Left cardiac atrium (tissue), 4 donors: Measurements from ENCODE around the gene CDC42EP4. TPM values are rescaled to one million over a fixed set of nuclear protein-coding genes. Genes with fewer than 3 reads are reported as not detected.

Experiments used
- ATAC-seq, 2 donors: fragments of 200-7000 bp; cut with Tn5 transposase; one replicate each; pipeline ENCODE4 v1.9.1; 2020; ENCODE audit warnings: mild to moderate bottlenecking in 2 of 2, moderate library complexity in 2 of 2
- DNase-seq: peaks from one replicate; pipeline ENCODE4 v3.0.0-alpha.2; 2020
- intact Hi-C, 2 donors: fragments of 100-400 bp; cut with DNase I; formaldehyde crosslinking; loops; one replicate each; pipeline versions ENCODE4 v1.14.1 to v1.15.1; 2022 to 2023
- long read RNA-seq: library from polyadenylated mRNA; unstranded; transcript quantifications from one replicate; pipeline ENCODE4 v2.0.0, GENCODE V29; 2021
- total RNA-seq, 2 donors: library from RNA; stranded (reverse); fragmentation: NEBNext Ultra II Directional; extraction: Animal tissue kit (Norgen Biotek cat#: 25700); gene quantifications; one replicate each; pipeline ENCODE4 v1.2.1, GENCODE V29; 2021
- donor health status: DM: no; HTN: yes; CAD: no.
- donor health status: DM: no; HTN: yes; CAD: no; lungs with severe emphysema.
- donor health status: DM: yes; HTN: yes; CAD: no.
- donor health status: Dilated cardiomyopathy.

The CDC42EP4 gene
- total RNA-seq = 10 to 100 TPM; 44.9 to 80.5 TPM
- long read RNA-seq, transcript CDC42EP4-201 (2 exons, 3,272 nt) = major isoform, 61 of 99 reads
- long read RNA-seq, partial matches to known transcripts = 0 of 99 reads
- long read RNA-seq, other reads (novel, unspliced or antisense) = 35 of 99 reads

DNA sequence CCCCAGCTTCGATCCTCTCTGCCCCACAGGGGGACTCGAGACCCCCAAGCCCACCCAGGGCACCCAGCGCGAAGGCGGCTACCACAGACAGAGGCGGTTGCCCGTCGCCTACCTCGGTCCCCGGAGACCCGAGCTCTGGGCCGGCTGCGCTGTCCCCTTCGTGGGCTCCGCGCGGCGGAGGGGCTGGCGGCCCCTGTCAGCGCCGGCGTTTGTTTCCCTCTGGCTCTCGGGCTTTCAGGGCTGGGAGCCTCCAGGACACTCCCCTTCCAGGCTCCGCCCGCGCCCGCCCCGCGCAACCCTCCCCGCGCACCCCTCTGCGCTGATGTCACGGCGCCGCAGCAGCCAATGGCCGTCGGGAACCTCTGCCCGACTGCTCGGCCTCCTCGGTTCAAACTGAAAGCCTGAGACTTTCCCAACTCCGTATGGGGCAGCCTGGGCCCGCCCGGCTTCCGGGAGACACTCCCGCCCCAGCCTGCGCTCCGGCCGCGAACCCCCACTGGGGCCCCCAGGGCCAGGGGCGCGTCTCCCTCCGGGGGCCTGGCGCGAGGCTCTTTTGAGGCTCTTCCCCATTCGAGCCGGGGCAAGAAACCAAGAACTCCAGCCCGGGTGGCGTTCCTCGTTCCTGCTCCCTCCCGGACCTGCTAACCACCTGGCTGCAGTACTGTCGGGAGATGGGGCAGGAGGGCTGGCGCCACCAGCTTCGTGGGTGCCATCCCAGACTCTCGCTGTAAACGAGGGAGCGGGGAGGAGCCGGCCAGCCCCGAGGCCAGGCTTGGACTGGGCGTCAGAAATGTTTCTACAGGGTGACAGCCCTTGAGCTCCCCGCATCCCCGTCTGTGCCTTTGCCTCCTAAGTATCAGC, at the start of gene CDC42EP4:
CDC42EP4 (minus strand) TSS at position 221 of the 861 bp plus-strand sequence. CDS start 25,501 bp downstream, outside the sequence.
- peak; percentile 96 for DNase-seq
- intact Hi-C loops = loop anchor here (5.0 to 10.0 kb wide), 2 partner anchors 55 to 57 kb away; no protein-coding TSS in a partner anchor
- peak; percentile 92 to 93 for ATAC-seq

DNA sequence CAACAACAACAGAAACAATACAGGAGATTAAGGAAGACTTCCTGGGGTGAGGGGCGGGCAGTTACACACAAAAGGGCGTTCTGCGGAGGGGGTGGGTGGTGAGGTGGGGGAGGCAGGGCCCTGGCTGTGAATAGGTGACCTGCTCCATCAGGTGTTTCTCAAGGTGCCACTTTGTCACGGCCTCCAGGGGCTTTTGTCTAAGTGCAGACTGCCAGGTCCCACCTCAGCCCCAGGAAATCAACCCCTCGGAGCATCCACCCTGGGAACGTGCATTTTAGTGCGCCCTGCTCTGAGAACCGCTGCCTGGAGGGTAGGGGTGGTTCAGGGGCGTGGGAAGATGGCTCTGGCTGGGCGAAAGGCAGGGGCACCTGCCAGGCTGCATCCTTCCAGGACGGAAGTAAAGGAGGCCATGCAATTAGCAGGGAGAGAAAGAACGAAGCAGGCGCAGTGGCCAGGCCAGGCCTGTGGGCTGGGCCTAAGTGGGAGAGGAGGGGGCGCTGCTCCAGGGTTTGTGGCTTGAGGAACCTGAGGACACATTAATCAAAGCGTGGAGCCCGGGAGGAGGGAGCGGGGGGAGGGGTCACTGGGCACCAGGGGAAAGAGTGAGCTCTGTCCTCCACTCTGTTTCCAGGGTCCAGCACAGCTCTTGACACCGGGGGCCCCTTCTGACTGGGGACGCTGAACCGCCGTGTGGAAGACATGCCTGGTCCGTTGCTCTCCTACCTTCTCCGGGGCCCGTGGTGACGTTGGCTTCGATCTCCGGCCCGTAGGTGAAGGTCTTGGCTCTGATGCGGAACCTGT, 49.4 kb upstream of the CDC42EP4 start:
- DNase-seq = no peak
- intact Hi-C loops = no loop called here
- ATAC-seq = no peak

GRCh38 chr17:73359987-73360410, 48.2 kb upstream of the CDC42EP4 start:
- ATAC-seq (peak in 1 of 2 donors; percentile 43), DNase-seq (no peak)
- intact Hi-C loops = no loop called here

GRCh38 chr17:73359352-73359751, 47.6 kb upstream of the CDC42EP4 start:
- DNase-seq (no peak), ATAC-seq (no peak)
- intact Hi-C loops = no loop called here

DNA sequence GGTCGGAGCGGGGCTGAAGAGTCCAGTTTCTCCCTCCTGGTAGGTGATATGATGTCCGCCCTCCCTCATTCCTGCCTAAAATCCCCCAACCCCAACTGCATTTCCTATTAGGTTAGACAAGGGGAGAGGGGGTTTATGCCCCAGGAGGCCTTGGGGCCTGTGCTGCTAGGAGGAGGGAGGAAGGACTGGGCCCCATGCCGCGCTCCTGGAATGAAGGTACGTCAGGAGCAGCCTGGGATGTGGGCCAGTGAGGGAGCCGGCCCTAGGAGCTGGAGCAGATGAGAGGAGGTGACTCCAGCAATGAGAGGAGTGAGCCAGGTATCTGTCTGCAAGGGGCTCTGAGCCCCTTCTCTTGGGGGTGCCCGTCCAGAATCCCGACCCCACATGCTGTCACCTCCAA, 46.9 kb upstream of the CDC42EP4 start:
- DNase-seq (no peak), ATAC-seq (peak in 1 of 2 donors; percentile 28)
- intact Hi-C loops = no loop called here

DNA sequence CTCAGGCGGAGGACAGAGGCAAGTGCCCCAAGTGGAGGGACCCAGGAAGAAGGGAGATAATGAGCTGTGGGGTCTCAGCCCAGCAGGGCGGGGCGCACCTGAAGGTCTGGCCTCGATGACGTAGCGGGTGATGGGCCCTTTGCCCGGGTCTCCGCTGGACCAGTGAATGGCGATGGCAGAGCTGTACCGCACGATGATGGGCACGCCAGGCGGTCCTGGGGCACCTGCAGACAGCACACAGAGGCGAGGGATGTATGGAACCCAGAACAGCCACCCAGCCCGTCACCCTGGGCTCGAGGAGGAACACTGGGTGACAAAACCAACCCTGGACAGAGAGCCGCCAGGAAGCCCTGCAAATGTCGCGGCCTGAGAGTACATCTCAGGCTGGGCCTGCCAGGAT, 46.2 kb upstream of the CDC42EP4 start:
- ATAC-seq (no peak), DNase-seq (no peak)
- intact Hi-C loops = no loop called here

GRCh38 chr17:73357318-73357717, 45.5 kb upstream of the CDC42EP4 start:
- DNase-seq (no peak), ATAC-seq (peak; percentile 24 to 45)
- intact Hi-C loops = no loop called here

DNA sequence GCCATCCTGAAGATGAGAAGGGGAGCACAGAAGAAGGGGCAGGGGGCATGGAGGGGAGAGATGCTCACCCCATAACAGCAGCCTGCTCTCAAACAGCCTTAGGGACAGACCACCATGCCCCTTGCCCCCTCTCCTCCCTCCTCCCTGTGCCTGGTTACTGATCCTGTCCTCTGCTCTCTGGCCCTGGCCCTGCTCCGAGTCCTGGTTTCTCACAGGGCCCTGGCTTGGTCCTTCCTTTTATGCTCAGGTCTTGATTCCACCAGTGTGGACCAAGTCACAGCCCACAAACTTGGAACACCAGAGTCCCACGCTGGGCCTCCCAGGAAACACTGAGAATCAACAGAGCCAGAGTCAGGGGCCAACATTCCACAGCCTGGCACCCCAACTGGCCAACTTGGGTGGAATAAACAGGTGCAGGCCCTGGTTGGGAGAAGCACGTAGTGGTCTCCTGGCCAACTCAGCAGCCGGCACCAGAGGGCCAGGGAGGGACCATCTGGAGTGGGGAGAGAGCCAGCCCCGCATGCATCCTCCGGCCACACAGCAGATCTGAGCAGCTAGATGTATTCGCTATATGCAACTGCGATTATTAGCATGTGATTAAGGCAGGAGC, 44.9 kb upstream of the CDC42EP4 start:
- DNase-seq (no peak), ATAC-seq (no peak)
- intact Hi-C loops = no loop called here

- intact Hi-C loops = no loop called here
- DNase-seq (no peak), ATAC-seq (no peak)
Observed at GRCh38 chr17:73354423-73355284, 42.9 kb upstream of the CDC42EP4 start.

- DNase-seq (no peak), ATAC-seq (no peak)
- intact Hi-C loops = no loop called here
Observed at GRCh38 chr17:73352261-73352660, 40.5 kb upstream of the CDC42EP4 start.

DNA sequence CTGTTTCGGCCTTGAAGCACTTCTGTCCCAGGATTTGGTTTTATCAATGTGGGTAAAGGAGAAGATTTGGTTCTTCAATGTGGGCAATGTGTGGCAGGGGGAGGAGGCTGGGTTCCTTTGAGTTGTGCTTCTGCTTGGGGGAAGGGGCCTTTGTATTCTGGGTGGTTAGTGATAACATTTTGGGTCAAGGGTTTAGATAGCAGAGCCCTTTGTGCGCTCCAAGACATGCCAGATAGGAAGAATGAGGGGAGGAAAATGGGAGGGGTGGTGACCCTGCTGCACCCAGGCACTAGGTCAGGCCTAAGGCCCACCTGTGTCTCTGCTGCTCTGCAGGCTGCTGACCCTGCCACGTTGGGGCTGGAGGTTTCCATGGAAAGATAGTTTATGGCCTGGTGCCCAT, 40.0 kb upstream of the CDC42EP4 start:
- ATAC-seq (no peak), DNase-seq (no peak)
- intact Hi-C loops = no loop called here

- DNase-seq (no peak), ATAC-seq (no peak)
- intact Hi-C loops = no loop called here
Observed at GRCh38 chr17:73350864-73351263, 39.1 kb upstream of the CDC42EP4 start.

- no peak for DNase-seq
- intact Hi-C loops = no loop called here
- ATAC-seq = no peak
Observed at GRCh38 chr17:73349647-73350046, 37.8 kb upstream of the CDC42EP4 start.

GRCh38 chr17:73349138-73349537, 37.3 kb upstream of the CDC42EP4 start:
- ATAC-seq (peak; percentile 58 to 63), DNase-seq (no peak)
- intact Hi-C loops = no loop called here

- intact Hi-C loops = no loop called here
- DNase-seq (no peak), ATAC-seq (no peak)
Observed at GRCh38 chr17:73348829-73349095, 37.0 kb upstream of the CDC42EP4 start.

GRCh38 chr17:73348018-73348828, 36.4 kb upstream of the CDC42EP4 start:
- intact Hi-C loops = no loop called here
- DNase-seq (no peak), ATAC-seq (no peak)

GRCh38 chr17:73347351-73347750, 35.5 kb upstream of the CDC42EP4 start:
- DNase-seq (no peak), ATAC-seq (peak in 1 of 2 donors; percentile 43)
- intact Hi-C loops = no loop called here
